ENCODE results near the gene CLDN20. TPM values are rescaled to one million over a fixed set of nuclear protein-coding genes. Genes with fewer than 3 reads are reported as not detected.
"Not testable (repeated sequence)": the region's sequence is repeated elsewhere in the genome, so short reads cannot be mapped to it uniquely, and the experiment has no call there.

The CLDN20 gene
- total and polyA plus RNA-seq, 3 donors from 2014 or later, result 0.26 TPM; not detected in 2

- Histone ChIP-seq H3K27ac (no peak overlapping the region), H3K4me1 (no peaks in the 10 kb centered on the region), H3K27me3 (no peaks in the 10 kb centered on the region), H3K9me3 (no peaks in the 10 kb centered on the region), H3K36me3 (ENCODE audit: low read depth, missing control alignments) (no peaks in the 10 kb centered on the region), H3K4me3 (no peak overlapping the region)
- DNase-seq, result no peak
- no peak for TF ChIP-seq CTCF (IDR thresholded peaks at IDR 0.05)
- 88 to 93% methylated on average over 4 of the region's 4 CpGs for WGBS, 2 donors
- intact Hi-C loops (cut with DNase I; ENCODE audit: low total_unique reads), result no loop called here
These were observed 2.2 kb downstream of the CLDN20 start for GRCh38 chr6:155265843-155266535.

DNA sequence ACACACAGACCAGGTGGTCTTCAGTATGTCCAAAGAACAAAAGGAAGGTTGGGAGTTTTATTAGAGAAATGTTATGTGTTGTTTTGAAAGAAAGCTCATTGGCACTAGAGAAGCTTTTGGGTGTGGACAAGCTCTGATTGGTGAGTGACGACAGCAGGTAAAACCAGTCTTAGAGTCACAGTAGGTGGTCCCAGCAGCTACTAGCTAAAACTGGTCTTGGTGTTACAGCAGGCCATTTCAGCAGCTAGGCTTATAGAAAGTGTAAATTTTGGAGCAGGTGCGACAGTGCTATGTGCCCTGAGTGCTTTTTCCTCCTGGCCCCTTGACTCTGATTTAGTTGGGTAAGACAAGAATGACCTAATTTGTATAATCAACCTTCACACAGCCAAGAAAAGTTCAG lies 3.6 kb downstream of the CLDN20 start:
- WGBS, 2 donors, result 88 to 93% methylated on average over 2 of the region's 2 CpGs
- Histone ChIP-seq H3K9me3 (no peaks in the 10 kb centered on the region), H3K4me3 (no peak overlapping the region), H3K27me3 (no peaks in the 10 kb centered on the region), H3K36me3 (ENCODE audit: low read depth, missing control alignments) (no peaks in the 10 kb centered on the region), H3K27ac (no peak overlapping the region), H3K4me1 (peaks cover 5% of the 10 kb centered on the region)
- TF ChIP-seq CTCF (IDR thresholded peaks at IDR 0.05) (no peak), POLR2A (IDR thresholded peaks at IDR 0.05) (no peak)
- DNase-seq, result no peak
- intact Hi-C loops (cut with DNase I; ENCODE audit: low total_unique reads), result no loop called here

- H3K9me3 ChIP-seq; H3K36me3 ChIP-seq (ENCODE audit: low read depth, missing control alignments); H3K4me3 ChIP-seq; DNase-seq; H3K27me3 ChIP-seq; intact Hi-C loops (cut with DNase I; ENCODE audit: low total_unique reads); H3K27ac ChIP-seq: not testable (repeated sequence)
- 77 to 79% methylated on average over 3 to 5 of the region's 5 CpGs for WGBS, 2 donors
- peaks cover 13% of the 10 kb centered on the region for H3K4me1 ChIP-seq
These were observed 4.5 kb downstream of the CLDN20 start for GRCh38 chr6:155268088-155268867.

GRCh38 chr6:155269765-155270164 lies 6.0 kb downstream of the CLDN20 start:
- Histone ChIP-seq H3K27me3 (no peaks in the 10 kb centered on the region), H3K4me3 (no peak overlapping the region), H3K36me3 (ENCODE audit: low read depth, missing control alignments) (no peaks in the 10 kb centered on the region), H3K4me1 (peaks cover 16% of the 10 kb centered on the region), H3K27ac (no peak overlapping the region), H3K9me3 (no peaks in the 10 kb centered on the region)
- WGBS, 2 donors, result 95 to 98% methylated on average over 3 of the region's 3 CpGs
- intact Hi-C loops (cut with DNase I; ENCODE audit: low total_unique reads), result no loop called here
- TF ChIP-seq CTCF (IDR thresholded peaks at IDR 0.05), result no peak
- no peak for TF ChIP-seq POLR2A (IDR thresholded peaks at IDR 0.05)
- DNase-seq, result no peak

DNA sequence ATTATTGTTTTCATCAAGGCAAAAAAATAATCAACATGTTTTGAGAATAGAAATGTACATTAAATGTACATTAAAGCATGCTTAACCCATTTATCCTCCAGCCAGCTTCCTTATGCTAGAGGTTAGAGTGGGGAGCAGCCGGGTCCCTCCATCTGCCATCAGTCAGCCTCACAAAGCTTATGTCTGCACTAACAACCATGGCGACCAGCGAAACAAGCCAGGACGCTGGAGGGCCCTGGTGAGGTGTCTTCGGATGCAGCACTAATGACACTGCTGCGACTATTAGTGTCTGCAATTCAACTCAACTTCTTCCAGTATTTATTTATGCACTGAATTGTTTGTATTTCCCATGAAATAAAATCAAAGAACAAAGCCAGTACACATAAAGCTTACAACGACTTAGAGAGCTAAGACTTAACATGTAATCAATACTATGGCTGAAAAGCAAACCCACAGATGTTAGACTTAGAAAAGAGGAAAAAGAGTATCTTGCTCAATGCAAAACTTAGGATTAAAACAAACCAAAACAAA lies 6.8 kb downstream of the CLDN20 start:
- Histone ChIP-seq H3K4me1 (peaks cover 19% of the 10 kb centered on the region), H3K27me3 (no peaks in the 10 kb centered on the region), H3K36me3 (ENCODE audit: low read depth, missing control alignments) (no peaks in the 10 kb centered on the region), H3K9me3 (no peaks in the 10 kb centered on the region), H3K4me3 (no peak overlapping the region), H3K27ac (no peak overlapping the region)
- DNase-seq, result no peak
- 87 to 93% methylated on average over 7 of the region's 7 CpGs for WGBS, 2 donors
- intact Hi-C loops (cut with DNase I; ENCODE audit: low total_unique reads), result no loop called here
- TF ChIP-seq CTCF (IDR thresholded peaks at IDR 0.05), result no peak
- no peak for TF ChIP-seq POLR2A (IDR thresholded peaks at IDR 0.05)

All from testis (tissue), 3 donors.